Urothelium cell line (cell line): Measurements from ENCODE around the gene DPP7.
"Not testable (repeated sequence)": the region's sequence is repeated elsewhere in the genome, so short reads cannot be mapped to it uniquely, and the experiment has no call there.

ENCODE experiments used
- DNase-seq: peaks from one replicate; pipeline ENCODE4 v3.0.0; 2011; ENCODE audit warnings: low spot score, mixed read lengths
- FAIRE-seq: peaks from 2 replicates; lab custom pipeline; 2011; peaks lifted over from hg19 to GRCh38; lab: Jason Lieb, UNC

DPP7 gene

DNA sequence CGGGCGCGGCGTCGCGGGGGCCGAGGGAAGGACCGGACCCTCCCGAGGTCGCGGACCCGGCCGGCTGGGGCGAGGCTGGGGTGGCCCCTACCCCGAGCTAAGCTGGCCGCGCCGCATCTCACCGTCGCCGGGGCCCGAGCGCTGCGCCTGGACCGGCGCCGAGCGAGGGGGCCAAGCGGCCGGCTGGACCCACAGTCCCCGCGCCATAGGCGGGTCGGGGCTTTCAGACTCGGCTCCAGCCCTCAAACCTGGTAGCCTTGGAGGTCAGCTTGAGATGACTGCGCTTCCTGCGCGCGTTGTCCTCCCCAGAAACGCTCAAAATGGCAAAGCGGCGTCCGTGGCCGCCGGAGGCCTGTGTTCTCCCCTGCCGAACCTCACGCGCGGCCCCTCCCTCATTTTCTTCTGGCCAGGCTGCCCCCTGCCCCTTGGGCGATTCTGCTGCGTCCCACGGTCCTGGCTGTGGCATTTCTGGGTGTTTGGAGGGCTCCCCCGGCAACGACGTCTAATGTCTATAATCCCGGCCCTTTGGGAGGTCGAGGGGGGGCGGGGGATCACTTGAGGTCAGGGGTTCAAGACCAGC, 15.7 kb upstream of the DPP7 start:
- FAIRE-seq (no peak), DNase-seq (no peak)

- DNase-seq (no peak), FAIRE-seq (no peak)
These were observed 15.1 kb upstream of the DPP7 start for GRCh38 chr9:137129456-137130175.

DNA sequence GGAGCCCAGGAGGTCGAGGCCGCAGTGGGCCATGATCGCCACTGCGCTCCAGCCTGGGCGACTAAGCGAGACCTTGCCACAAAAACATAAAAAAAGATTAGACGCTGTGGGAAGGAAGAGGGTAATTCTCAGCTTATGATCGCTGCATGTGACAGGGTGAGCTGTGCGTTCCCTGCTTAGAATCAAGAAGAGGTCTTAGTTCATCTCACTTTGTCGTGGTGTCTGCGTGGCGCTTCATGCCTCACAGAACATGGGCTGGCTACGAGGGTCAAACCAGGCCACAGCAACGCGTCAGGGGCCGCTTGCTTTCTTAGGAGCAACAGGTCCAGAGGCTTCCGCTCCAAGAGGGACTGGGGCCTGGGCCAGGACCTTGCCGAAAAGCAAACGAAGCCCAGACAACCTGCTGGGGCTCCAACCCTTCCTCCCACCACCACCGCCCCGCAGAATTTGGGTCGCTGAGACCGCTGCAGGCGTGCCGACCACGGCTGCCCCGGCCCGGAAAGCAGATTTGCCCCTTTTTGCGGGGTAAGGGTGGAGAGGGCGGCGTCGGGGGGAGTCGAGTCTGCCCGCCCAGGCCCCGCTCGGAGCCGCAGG, 14.4 kb upstream of the DPP7 start:
- no peak for DNase-seq
- no peak for FAIRE-seq

DNA sequence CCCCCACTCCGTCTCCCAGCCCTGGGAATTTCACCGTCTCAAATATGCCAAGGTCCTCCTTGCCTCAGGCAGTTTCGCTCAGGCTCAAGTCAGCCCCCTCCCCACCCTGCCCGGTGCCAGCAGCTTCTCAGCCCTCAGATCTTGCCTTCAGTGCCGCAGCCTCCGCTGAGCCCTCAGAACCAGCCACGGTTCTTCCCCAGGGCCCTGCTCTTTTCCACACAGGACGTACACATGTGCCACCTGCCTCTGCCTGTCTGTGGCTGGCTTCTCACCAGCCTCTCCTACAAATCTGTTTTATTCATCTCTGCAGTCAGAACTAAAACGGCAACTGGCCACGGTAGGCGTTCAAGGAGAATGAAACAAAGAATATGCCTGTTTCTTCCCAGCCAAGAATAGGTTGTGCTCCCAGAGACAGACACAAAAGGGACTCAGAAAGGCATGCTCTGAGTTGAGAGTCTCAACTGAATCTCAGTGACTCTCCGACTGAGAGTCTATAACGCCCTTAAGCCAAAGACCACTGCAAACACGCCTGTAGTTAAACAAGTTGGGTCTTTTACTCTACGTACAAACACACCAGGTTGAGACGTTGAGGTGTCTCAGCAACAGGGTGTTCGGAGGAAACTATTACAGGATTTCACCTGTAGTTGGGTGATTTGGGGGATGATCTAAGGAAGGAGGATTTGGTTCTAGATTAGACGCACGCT, 13.8 kb upstream of the DPP7 start:
- DNase-seq (no peak), FAIRE-seq (no peak)

DNA sequence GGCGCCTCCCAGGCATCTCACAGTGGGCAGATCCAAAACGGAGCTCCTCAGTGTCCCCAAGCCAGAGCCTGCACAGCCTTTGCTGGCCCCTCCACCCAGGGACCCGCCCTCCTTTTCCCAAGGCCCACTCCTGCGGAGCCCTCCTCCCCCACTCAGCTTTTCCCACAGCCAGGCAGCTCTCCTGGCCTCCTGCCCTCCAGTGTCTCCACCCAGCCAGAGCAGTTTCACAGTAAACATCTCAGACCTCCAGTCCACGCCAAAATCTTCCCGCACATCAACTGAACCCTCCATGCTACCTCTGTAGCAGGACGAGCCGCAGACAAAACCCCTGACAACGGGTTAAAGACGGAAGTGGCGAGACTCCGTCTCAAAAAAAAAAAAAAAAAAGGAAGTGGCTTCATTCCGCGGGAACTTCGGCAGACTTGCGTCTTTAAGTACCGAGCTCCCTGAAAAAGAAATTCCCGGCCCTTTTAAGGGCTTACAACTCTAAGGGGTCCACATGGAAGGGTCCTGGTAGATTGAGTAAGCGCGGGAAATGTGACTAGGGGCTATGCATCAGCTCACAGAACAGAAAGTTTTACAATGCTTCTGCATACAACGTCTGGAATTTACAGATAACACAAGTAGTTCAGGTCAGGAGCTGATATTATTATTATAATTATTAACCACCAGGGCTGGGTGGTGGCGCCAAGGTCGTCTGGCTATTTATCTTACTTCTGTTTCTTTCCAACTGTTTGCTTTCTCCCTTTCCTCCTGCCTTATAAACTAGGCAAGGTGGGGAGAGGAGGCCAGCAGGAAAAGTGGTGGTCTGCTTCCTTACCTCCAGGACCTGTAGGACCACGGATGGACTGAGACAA, 13.0 kb upstream of the DPP7 start:
- DNase-seq, result peak; percentile 53
- no peak for FAIRE-seq

DNA sequence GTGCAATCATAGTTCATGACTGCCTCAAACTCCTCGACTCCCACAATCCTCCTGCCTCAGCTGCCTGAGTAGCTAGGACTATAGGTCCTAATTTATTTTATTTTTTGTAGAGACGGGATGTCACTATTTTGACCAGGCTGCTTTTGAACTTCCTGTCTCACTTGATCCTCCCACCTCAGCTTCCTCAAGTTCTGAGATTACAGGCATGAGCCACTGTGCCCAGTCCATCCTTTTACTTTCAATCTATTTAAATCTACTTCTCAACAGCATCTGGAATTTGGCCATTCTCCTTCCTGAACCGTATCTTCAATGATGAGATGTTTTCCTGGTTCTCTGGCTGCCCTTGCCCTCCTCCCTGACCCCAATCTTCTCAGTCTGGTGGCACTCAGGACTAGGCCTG, 12.3 kb upstream of the DPP7 start:
- no peak for DNase-seq
- no peak for FAIRE-seq

GRCh38 chr9:137123952-137124462, 9.5 kb upstream of the DPP7 start:
- FAIRE-seq, DNase-seq: not testable (repeated sequence)

- DNase-seq (no peak), FAIRE-seq (no peak)
These were observed 8.9 kb upstream of the DPP7 start for GRCh38 chr9:137123468-137123837.

GRCh38 chr9:137122796-137123467, 8.4 kb upstream of the DPP7 start:
- not testable (repeated sequence) for FAIRE-seq, DNase-seq

DNA sequence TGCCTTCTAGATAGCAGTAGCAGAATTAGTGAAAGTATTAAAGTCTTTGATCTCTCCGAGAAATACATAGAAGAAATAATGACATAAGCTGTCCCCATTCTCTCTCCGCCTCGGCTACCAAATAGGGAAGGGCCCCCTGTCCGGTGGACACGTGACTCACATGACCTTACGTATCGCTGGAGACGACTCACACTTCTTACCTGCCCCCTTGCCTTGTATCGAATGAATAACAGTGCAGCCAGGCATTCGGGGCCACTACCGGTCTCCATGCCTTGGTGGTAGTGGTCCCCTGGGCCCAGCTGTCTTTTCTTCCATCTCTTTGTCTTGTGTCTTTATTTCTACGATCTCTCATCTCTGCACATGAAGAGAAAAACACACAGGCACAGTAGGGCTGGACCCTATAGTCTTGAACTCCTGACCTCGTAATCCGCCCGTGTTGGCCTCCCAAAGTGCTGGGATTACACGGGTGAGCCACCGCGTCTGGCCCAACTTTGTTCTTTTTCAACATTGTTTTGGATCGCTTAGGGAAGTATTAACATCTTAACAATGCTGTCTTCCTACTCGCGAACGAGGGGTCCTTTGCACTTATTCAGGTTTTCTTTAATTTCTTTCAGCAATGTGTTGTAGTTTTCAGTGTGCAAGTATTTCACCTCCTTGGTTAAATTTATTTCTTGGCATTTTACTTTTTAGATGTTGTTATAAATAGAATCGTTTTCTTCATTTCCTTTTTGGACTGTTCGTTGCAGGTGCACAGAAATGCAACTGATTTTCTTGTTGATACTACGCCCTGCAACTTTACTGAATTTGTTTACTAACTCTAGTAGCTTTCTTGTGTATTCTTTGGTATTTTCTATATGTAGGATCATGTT, 7.6 kb upstream of the DPP7 start:
- not testable (repeated sequence) for FAIRE-seq, DNase-seq

GRCh38 chr9:137118092-137118603, 3.6 kb upstream of the DPP7 start:
- DNase-seq, FAIRE-seq: not testable (repeated sequence)

DNA sequence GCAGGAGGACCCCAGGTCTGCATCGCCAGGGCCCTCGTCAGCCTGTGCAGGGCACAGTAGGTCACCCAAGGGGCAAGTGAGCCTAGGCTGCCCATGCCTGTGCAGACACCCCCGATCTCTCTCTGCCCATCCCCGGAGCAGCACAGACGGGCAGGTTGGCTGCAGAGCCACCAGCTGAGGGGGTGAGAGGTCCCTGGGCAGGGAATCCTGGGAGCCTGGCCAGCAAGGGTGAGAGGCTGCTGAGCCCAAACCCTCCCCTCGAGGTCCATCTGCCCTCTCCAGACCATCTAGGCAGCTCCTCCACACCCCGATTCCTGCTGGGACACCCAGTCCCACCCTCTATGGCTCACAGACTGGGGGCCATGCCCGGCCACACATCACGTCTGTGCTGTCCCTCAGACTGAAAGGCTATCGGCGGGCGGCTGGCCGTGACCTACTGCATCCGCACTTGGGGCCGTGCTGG, 2.8 kb upstream of the DPP7 start:
- DNase-seq (no peak), FAIRE-seq (no peak)

DNA sequence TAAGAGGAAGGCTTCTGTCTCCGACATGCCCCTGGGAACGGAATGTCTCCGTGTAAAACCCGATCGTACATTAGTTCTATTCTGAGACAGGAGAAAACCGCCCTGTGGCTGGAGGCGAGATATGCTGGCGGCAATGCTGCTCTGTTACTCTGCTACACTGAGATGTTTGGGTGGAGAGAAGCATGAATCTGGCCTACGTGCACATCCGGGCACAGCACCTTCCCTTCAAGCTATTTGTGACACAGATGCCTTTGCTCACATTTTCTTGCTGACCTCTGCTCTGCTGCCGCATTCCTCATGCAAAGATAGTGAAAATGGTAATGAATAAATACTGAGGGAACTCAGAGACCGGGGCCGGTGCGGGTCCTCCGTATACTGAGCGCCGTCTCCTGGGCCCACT, 2.2 kb upstream of the DPP7 start:
- no peak for FAIRE-seq
- DNase-seq, result no peak

DNA sequence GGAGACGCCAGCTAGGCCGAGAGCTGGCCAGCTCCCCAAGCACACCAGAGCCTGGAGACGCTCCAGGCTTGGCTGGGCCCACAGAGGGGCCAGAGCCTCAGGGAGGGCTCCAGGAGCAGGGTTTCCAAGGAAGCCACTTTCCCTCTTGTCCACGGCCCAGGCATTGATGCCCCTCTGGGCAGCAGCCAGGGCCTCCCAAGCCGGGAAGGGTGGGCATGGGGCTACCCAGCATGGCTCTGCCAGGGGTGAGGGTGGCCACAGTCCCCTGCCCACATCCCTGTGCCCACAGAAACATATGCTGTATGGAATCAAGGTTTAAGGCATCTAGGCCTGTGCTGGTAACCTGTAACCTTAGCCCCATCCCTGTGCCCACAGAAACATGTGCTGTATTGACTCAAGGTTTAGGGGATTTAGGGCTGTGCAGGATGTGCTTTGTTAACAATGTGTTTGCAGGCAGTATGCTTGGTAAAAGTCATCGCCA, 1.5 kb upstream of the DPP7 start:
- no peak for DNase-seq
- FAIRE-seq, result no peak

DNA sequence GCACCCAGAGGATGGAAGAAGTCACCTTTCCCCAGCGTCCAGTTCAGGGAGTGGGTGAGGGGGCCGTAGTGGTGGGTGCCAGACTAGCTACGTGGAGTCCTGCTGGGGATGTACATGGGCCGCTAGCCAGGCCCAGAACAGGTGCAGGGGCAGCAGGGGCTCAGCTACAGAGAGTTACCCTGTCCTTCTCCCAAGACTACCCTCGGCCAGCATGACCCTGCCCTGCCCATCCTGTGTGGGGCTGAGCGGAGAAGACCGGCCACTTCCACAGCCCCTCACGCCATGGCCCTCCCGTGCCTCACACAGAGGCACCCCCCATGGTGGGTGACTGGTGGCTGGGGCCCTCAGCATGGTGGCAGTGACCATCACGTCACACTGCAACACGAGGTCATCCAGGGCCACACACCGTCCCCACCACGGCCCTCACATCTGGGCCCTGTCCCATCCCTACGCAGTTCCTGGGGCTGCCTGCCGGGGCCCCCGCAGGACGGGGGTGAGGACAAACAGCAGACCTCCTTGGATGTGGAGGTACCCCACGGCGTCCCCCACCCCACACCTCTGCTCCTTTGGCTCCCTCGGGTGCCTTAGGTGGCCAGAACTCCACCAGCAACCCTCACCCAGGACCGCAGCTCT, 977 bp upstream of the DPP7 start:
- no peak for FAIRE-seq

DNA sequence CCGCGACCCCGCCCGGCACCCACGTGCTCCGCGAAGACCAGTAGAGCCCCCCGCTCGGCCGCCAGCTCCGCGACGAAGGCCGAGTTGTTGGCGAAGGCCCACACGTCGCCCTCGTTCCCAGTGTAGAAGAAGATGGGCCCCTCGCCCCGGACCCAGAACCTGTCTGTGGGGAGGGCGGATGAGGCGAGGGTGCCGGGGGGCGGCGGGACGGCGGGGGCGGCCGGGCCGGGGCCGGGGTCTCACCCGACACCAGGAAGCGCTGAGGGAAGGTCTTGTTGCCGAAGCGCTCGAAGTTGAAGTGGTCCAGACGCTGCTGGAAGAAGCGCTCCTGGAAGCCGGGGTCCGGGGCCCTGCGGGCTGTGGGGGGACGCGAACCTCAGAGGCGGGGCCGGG, 317 bp downstream of the DPP7 start:
- FAIRE-seq (no peak), DNase-seq (no peak)

More for the DNA sequence above, 977 bp upstream of the DPP7 start:
- DNase-seq, result no peak

- DNase-seq, result no peak
- FAIRE-seq, result no peak
These were observed 961 bp downstream of the DPP7 start for GRCh38 chr9:137113385-137114159.
